H9 (cell line): Measurements from ENCODE around the gene HEXD. TPM values are rescaled to one million over a fixed set of nuclear protein-coding genes. Genes with fewer than 3 reads are reported as not detected.

Experiments used
- DNase-seq: peaks from one replicate; pipeline ENCODE4 v3.0.0-alpha.2; 2017
- H2AFZ ChIP-seq: one replicate; pipeline ENCODE4 v1.6.1; 2013; ENCODE audit warnings: mild to moderate bottlenecking, low read length, control low read depth, moderate library complexity
- H2AK5ac ChIP-seq: 2 replicates; pipeline ENCODE4 v1.6.1; 2013; ENCODE audit warnings: low read length, control low read depth, mixed read lengths; ENCODE audit not compliant: insufficient read length
- H2BK120ac ChIP-seq: one replicate; pipeline ENCODE4 v1.6.1; 2013; ENCODE audit warnings: low read depth, mild to moderate bottlenecking, low read length, control low read depth, inconsistent platforms; ENCODE audit not compliant: poor library complexity, severe bottlenecking
- H2BK12ac ChIP-seq: 2 replicates; pipeline ENCODE4 v1.6.1; 2013; ENCODE audit warnings: low read length, control low read depth, mixed read lengths, low read depth; ENCODE audit not compliant: insufficient read length
- H2BK15ac ChIP-seq: 2 replicates; pipeline ENCODE4 v1.6.1; 2013; ENCODE audit warnings: low read depth, low read length, control low read depth
- H2BK20ac ChIP-seq: one replicate; pipeline ENCODE4 v1.6.1; 2013; ENCODE audit warnings: low read depth, mild to moderate bottlenecking, low read length, control low read depth, inconsistent platforms; ENCODE audit not compliant: poor library complexity, severe bottlenecking
- H2BK5ac ChIP-seq: 2 replicates; pipeline ENCODE4 v1.6.1; 2013; ENCODE audit warnings: low read length, control low read depth, mixed read lengths; ENCODE audit not compliant: insufficient read length
- H3K14ac ChIP-seq: 2 replicates; pipeline ENCODE4 v1.6.1; 2013; ENCODE audit warnings: low read length, control low read depth; ENCODE audit not compliant: insufficient read depth
- H3K18ac ChIP-seq: 2 replicates; pipeline ENCODE4 v1.6.1; 2013; ENCODE audit warnings: low read depth, mild to moderate bottlenecking, mixed read lengths, low read length, control low read depth; ENCODE audit not compliant: insufficient read length
- H3K23ac ChIP-seq: 2 replicates; pipeline ENCODE4 v1.6.1; 2013; ENCODE audit warnings: low read length, control low read depth, mixed read lengths, low read depth; ENCODE audit not compliant: insufficient read length
- H3K23me2 ChIP-seq: 2 replicates; pipeline ENCODE4 v1.6.1; 2013; ENCODE audit warnings: low read depth, mild to moderate bottlenecking, mixed read lengths, low read length, control low read depth; ENCODE audit not compliant: insufficient read length, poor library complexity, severe bottlenecking
- H3K27ac ChIP-seq: 2 replicates; pipeline ENCODE4 v1.5.1; 2013; ENCODE audit warnings: low read length, control low read depth, mixed read lengths, low read depth; ENCODE audit not compliant: insufficient read length
- H3K27me3 ChIP-seq: 2 replicates; pipeline ENCODE4 v1.6.1; 2013; ENCODE audit warnings: low read length, control low read depth, inconsistent platforms; ENCODE audit not compliant: insufficient read depth
- H3K4ac ChIP-seq: 2 replicates; pipeline ENCODE4 v1.6.1; 2013; ENCODE audit warnings: low read depth, mild to moderate bottlenecking, control low read depth, inconsistent platforms, low read length, moderate library complexity
- H3K4me1 ChIP-seq: 2 replicates; pipeline ENCODE4 v1.6.1; 2013; ENCODE audit warnings: low read length, control low read depth, inconsistent platforms; ENCODE audit not compliant: insufficient read depth
- H3K4me2 ChIP-seq: 2 replicates; pipeline ENCODE4 v1.6.1; 2013; ENCODE audit warnings: low read length, control low read depth, mixed read lengths; ENCODE audit not compliant: insufficient read length, insufficient read depth
- H3K56ac ChIP-seq: 2 replicates; pipeline ENCODE4 v1.6.1; 2013; ENCODE audit warnings: low read depth, mild to moderate bottlenecking, mixed read lengths, low read length, control low read depth; ENCODE audit not compliant: insufficient read length
- H3K79me1 ChIP-seq: 2 replicates; pipeline ENCODE4 v1.6.1; 2013; ENCODE audit warnings: low read depth, mild to moderate bottlenecking, moderate library complexity, low read length, control low read depth, inconsistent platforms; ENCODE audit not compliant: insufficient read depth, poor library complexity, severe bottlenecking
- H3K79me2 ChIP-seq: 2 replicates; pipeline ENCODE4 v1.6.1; 2013; ENCODE audit warnings: low read length, control low read depth, inconsistent platforms; ENCODE audit not compliant: insufficient read depth
- H3K9ac ChIP-seq: 2 replicates; pipeline ENCODE4 v1.6.1; 2013; ENCODE audit warnings: low read length, control low read depth, mixed read lengths; ENCODE audit not compliant: insufficient read length; ENCODE audit errors: extremely low read depth
- H3K9me3 ChIP-seq: one replicate; pipeline ENCODE4 v1.6.1; 2013; ENCODE audit warnings: low read depth, low read length, inconsistent platforms; ENCODE audit not compliant: control insufficient read depth
- H3T11ph ChIP-seq: one replicate; pipeline ENCODE4 v1.6.1; 2013; ENCODE audit warnings: mild to moderate bottlenecking, low read length, control low read depth, inconsistent platforms
- H4K20me1 ChIP-seq: one replicate; pipeline ENCODE4 v1.6.1; 2013; ENCODE audit not compliant: control insufficient read depth, insufficient read length, insufficient read depth
- H4K5ac ChIP-seq: 2 replicates; pipeline ENCODE4 v1.6.1; 2013; ENCODE audit warnings: low read depth, mild to moderate bottlenecking, mixed read lengths, low read length, control low read depth; ENCODE audit not compliant: insufficient read length
- H4K8ac ChIP-seq: replicated peaks from 2 replicates; pipeline ENCODE4 v1.6.1; 2013; ENCODE audit warnings: low read length, control low read depth, mixed read lengths, low read depth; ENCODE audit not compliant: insufficient read length
- H4K91ac ChIP-seq: 2 replicates; pipeline ENCODE4 v1.6.1; 2013; ENCODE audit warnings: low read depth, mild to moderate bottlenecking, moderate library complexity, mixed read lengths, low read length, control low read depth; ENCODE audit not compliant: insufficient read length
- H3K27ac Mint-ChIP-seq, 3 experiments: 2 replicates in 2 of 3; 3 replicates in 1 of 3; pipeline ENCODE4 v1.8.0; 2020 to 2021; ENCODE audit warnings: mixed read lengths in 3 of 3, mild to moderate bottlenecking in 1 of 3, moderate library complexity in 1 of 3
- H3K27me3 Mint-ChIP-seq: 2 replicates; pipeline ENCODE4 v1.8.0; 2021; ENCODE audit warnings: low read depth, mild to moderate bottlenecking, moderate library complexity, mixed read lengths
- H3K36me3 Mint-ChIP-seq, 3 experiments: 2 replicates in 2 of 3; 3 replicates in 1 of 3; pipeline ENCODE4 v1.8.0; 2020 to 2021; ENCODE audit warnings: low read depth in 3 of 3, mixed read lengths in 3 of 3; ENCODE audit not compliant: insufficient read depth in 1 of 3
- H3K4me1 Mint-ChIP-seq, 2 experiments: 2 replicates each; pipeline ENCODE4 v1.8.0; 2020; ENCODE audit warnings: mixed read lengths in 2 of 2
- H3K4me3 Mint-ChIP-seq, 2 experiments: 2 replicates in 1 of 2; 3 replicates in 1 of 2; pipeline ENCODE4 v1.8.0; 2020 to 2021; ENCODE audit warnings: mild to moderate bottlenecking in 2 of 2, mixed read lengths in 2 of 2, moderate library complexity in 1 of 2
- H3K9me3 Mint-ChIP-seq, 2 experiments: 2 replicates in 1 of 2; 3 replicates in 1 of 2; pipeline ENCODE4 v1.8.0; 2020; ENCODE audit warnings: mild to moderate bottlenecking in 2 of 2, mixed read lengths in 2 of 2, moderate library complexity in 1 of 2
- CTCF ChIP-seq: fragments of 200-600 bp; sonication (generic); conservative IDR thresholded peaks from 3 replicates; pipeline ENCODE4 v1.8.0; 2021; ENCODE audit warnings: antibody characterized with exemption, mild to moderate bottlenecking
- WGBS: extraction: QIAGEN DNeasy Blood & Tissue Kit; methylation state at CpG from one replicate; pipeline ENCODE4 v1.1.7; 2013; ENCODE audit warnings: missing lambda C conversion rate, low lambda C conversion rate, mixed read lengths; ENCODE audit not compliant: insufficient read length; ENCODE audit errors: extremely low coverage; 5-methylcytosine and 5-hydroxymethylcytosine counted together
- total RNA-seq: library from RNA; stranded (reverse); gene quantifications from 2 replicates; pipeline ENCODE4 v1.2.1, GENCODE V29; 2021

HEXD gene
- total RNA-seq, 1 experiment from 2014 or later: 23.2 TPM

GRCh38 chr17:82446649-82447048 is 28.5 kb downstream of the HEXD start:
- H3K4me2 ChIP-seq: no peak overlapping the region
- H4K20me1 ChIP-seq: no peaks in the 10 kb centered on the region
- no peak overlapping the region for H3K4ac ChIP-seq
- no peak overlapping the region for H4K91ac ChIP-seq
- H3K79me1 ChIP-seq: no peaks in the 10 kb centered on the region
- H3K23me2 ChIP-seq: no peaks in the 10 kb centered on the region
- no peak overlapping the region for H2AFZ ChIP-seq
- H2BK5ac ChIP-seq: no peak overlapping the region
- Mint-ChIP-seq H3K9me3 (peaks cover 5% of the 10 kb centered on the region in 2 experiments; a peak in 4 of 5 replicates), H3K4me3 (no peak overlapping the region), H3K27me3 (peaks cover 4% of the 10 kb centered on the region; the same call in 1 of the 2 replicates), H3K36me3 (peaks cover 10 to 26% (median 23%) of the 10 kb centered on the region in 3 experiments), H3K4me1 (peaks cover 5 to 18% of the 10 kb centered on the region in 2 experiments), H3K27ac (no peak overlapping the region; a peak in 1 of 7 replicates)
- no peak overlapping the region for H3K9ac ChIP-seq
- no peak overlapping the region for H4K8ac ChIP-seq
- no peak overlapping the region for H3K18ac ChIP-seq
- H2BK120ac ChIP-seq: no peak overlapping the region
- H3K79me2 ChIP-seq: no peaks in the 10 kb centered on the region
- no peaks in the 10 kb centered on the region for H3K9me3 ChIP-seq
- WGBS: no CpG with 5 or more reads among the region's 12 CpGs
- H4K5ac ChIP-seq: no peak overlapping the region
- H2AK5ac ChIP-seq: no peak overlapping the region
- no peak overlapping the region for H3K27ac ChIP-seq
- no peaks in the 10 kb centered on the region; the same call in 1 of the 2 replicates for H3K4me1 ChIP-seq
- no peak overlapping the region for H2BK12ac ChIP-seq
- no peak overlapping the region for H3T11ph ChIP-seq
- no peak for DNase-seq
- H2BK20ac ChIP-seq: no peak overlapping the region
- H3K56ac ChIP-seq: no peak overlapping the region
- TF ChIP-seq CTCF: no peak
- no peak overlapping the region for H2BK15ac ChIP-seq
- H3K23ac ChIP-seq: no peak overlapping the region
- no peak overlapping the region for H3K14ac ChIP-seq
- no peaks in the 10 kb centered on the region for H3K27me3 ChIP-seq
